ENCODE data around the gene MYO1E. TPM values are rescaled to one million over a fixed set of nuclear protein-coding genes. Genes with fewer than 3 reads are reported as not detected.

The MYO1E gene
- total and polyA plus RNA-seq, 4 donors: 20.9 to 84.2 (median 52.4) TPM

DNA sequence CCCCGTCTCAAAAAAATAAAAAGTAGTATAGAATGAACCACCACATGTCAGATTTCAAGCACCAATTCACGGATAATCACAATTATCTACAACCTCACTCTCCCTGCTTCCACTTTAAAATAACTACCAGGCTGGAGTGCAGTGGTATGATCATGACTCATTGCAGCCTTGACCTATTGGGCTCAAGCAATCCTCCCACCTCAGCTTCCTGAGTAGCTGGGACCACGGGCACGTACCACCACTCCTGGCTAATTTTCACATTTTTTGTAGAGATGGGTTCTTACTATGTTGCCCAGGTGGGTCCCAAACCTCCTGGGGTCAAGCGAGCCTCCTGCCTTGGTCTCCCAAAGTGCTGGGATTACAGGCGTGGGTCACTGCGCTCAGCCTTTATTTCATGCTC, 204.1 kb downstream of the MYO1E start:
- H3K4me3 ChIP-seq: no peak overlapping the region
- peak overlapping the region in 1 of 2 donors; percentile 39 for H3K27ac ChIP-seq (ENCODE audit: low read depth in 1 of 2, low read length in 1 of 2)
- no peak for DNase-seq
- no peaks in the 10 kb centered on the region for H3K27me3 ChIP-seq (ENCODE audit: control insufficient read depth in 3 of 3, insufficient read depth in 3 of 3, low read length in 2 of 3)
- ATAC-seq (ENCODE audit: insufficient read depth, low FRiP score): no peak
- no peaks in the 10 kb centered on the region for H3K9me3 ChIP-seq (ENCODE audit: control insufficient read depth in 4 of 4, insufficient read depth in 3 of 4, low read length in 3 of 4)
- H3K9ac ChIP-seq (ENCODE audit: insufficient read depth in 1 of 2, low read length in 2 of 2): no peak overlapping the region
- H3K36me3 ChIP-seq (ENCODE audit: control insufficient read depth in 4 of 4, insufficient read depth in 4 of 4, low read length in 4 of 4): peaks cover 0 to 12% (median under 1%) of the 10 kb centered on the region in 4 donors
- 82 to 88% methylated on average over 7 of the region's 7 CpGs for WGBS, 2 donors
- TF ChIP-seq, protein P1, sequence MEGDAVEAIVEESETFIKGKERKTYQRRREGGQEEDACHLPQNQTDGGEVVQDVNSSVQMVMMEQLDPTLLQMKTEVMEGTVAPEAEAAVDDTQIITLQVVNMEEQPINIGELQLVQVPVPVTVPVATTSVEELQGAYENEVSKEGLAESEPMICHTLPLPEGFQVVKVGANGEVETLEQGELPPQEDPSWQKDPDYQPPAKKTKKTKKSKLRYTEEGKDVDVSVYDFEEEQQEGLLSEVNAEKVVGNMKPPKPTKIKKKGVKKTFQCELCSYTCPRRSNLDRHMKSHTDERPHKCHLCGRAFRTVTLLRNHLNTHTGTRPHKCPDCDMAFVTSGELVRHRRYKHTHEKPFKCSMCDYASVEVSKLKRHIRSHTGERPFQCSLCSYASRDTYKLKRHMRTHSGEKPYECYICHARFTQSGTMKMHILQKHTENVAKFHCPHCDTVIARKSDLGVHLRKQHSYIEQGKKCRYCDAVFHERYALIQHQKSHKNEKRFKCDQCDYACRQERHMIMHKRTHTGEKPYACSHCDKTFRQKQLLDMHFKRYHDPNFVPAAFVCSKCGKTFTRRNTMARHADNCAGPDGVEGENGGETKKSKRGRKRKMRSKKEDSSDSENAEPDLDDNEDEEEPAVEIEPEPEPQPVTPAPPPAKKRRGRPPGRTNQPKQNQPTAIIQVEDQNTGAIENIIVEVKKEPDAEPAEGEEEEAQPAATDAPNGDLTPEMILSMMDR (IDR thresholded peaks at IDR 0.05; ENCODE audit: control extremely low read depth, extremely low read depth): no peak
- H3K4me1 ChIP-seq (ENCODE audit: control insufficient read depth in 5 of 5, insufficient read depth in 5 of 5, low read length in 5 of 5): peaks cover 0 to 4% (median 0%) of the 10 kb centered on the region in 5 donors

- H3K27me3 ChIP-seq (ENCODE audit: control insufficient read depth in 3 of 3, insufficient read depth in 3 of 3, low read length in 2 of 3): no peaks in the 10 kb centered on the region
- no peak for DNase-seq
- peak overlapping the region in 1 of 2 donors; percentile 82 for H3K27ac ChIP-seq (ENCODE audit: low read depth in 1 of 2, low read length in 1 of 2)
- peaks cover 0 to 4% (median 0%) of the 10 kb centered on the region in 5 donors for H3K4me1 ChIP-seq (ENCODE audit: control insufficient read depth in 5 of 5, insufficient read depth in 5 of 5, low read length in 5 of 5)
- ATAC-seq (ENCODE audit: insufficient read depth, low FRiP score): no peak
- no peak overlapping the region for H3K4me3 ChIP-seq
- WGBS, 2 donors: 64 to 80% methylated on average over 11 of the region's 11 CpGs
- peaks cover 0 to 11% (median 4%) of the 10 kb centered on the region in 4 donors for H3K36me3 ChIP-seq (ENCODE audit: control insufficient read depth in 4 of 4, insufficient read depth in 4 of 4, low read length in 4 of 4)
- H3K9ac ChIP-seq (ENCODE audit: insufficient read depth in 1 of 2, low read length in 2 of 2): no peak overlapping the region
- TF ChIP-seq, protein P1 (IDR thresholded peaks at IDR 0.05; ENCODE audit: control extremely low read depth, extremely low read depth): no peak
- H3K9me3 ChIP-seq (ENCODE audit: control insufficient read depth in 4 of 4, insufficient read depth in 3 of 4, low read length in 3 of 4): no peaks in the 10 kb centered on the region
Observed at GRCh38 chr15:59166601-59167265, 205.9 kb downstream of the MYO1E start.

GRCh38 chr15:59166166-59166565, 206.5 kb downstream of the MYO1E start:
- WGBS, 2 donors: 59% methylated on average over 4 of the region's 4 CpGs
- no peak overlapping the region for H3K27ac ChIP-seq (ENCODE audit: low read depth in 1 of 2, low read length in 1 of 2)

More at GRCh38 chr15:59166166-59166565, 206.5 kb downstream of the MYO1E start:
- no peak overlapping the region for H3K9ac ChIP-seq (ENCODE audit: insufficient read depth in 1 of 2, low read length in 2 of 2)
- H3K4me3 ChIP-seq: no peak overlapping the region
- H3K36me3 ChIP-seq (ENCODE audit: control insufficient read depth in 4 of 4, insufficient read depth in 4 of 4, low read length in 4 of 4): peaks cover 0 to 7% (median 2%) of the 10 kb centered on the region in 4 donors
- no peaks in the 10 kb centered on the region for H3K27me3 ChIP-seq (ENCODE audit: control insufficient read depth in 3 of 3, insufficient read depth in 3 of 3, low read length in 2 of 3)
- no peak for DNase-seq
- peaks cover 0 to 4% (median 0%) of the 10 kb centered on the region in 5 donors for H3K4me1 ChIP-seq (ENCODE audit: control insufficient read depth in 5 of 5, insufficient read depth in 5 of 5, low read length in 5 of 5)
- TF ChIP-seq, protein P1 (IDR thresholded peaks at IDR 0.05; ENCODE audit: control extremely low read depth, extremely low read depth): no peak
- H3K9me3 ChIP-seq (ENCODE audit: control insufficient read depth in 4 of 4, insufficient read depth in 3 of 4, low read length in 3 of 4): no peaks in the 10 kb centered on the region
- no peak for ATAC-seq (ENCODE audit: insufficient read depth, low FRiP score)

All from lung (tissue), 12 donors.